Stimulated activated CD8-positive, alpha-beta memory T cell treated with anti-CD3 and anti-CD28 coated beads, Interleukin-4, amount 100 ng/mL, for 24 hours (primary cell): ENCODE data around the gene TMEM100.
A peak's percentile ranks its signal among the peaks of the same experiment; 100 is the strongest.

Experiments used
- DNase-seq: peaks from one replicate; pipeline ENCODE4 v3.0.0-alpha.2; 2020; ENCODE audit warnings: low read depth

The TMEM100 gene

DNA sequence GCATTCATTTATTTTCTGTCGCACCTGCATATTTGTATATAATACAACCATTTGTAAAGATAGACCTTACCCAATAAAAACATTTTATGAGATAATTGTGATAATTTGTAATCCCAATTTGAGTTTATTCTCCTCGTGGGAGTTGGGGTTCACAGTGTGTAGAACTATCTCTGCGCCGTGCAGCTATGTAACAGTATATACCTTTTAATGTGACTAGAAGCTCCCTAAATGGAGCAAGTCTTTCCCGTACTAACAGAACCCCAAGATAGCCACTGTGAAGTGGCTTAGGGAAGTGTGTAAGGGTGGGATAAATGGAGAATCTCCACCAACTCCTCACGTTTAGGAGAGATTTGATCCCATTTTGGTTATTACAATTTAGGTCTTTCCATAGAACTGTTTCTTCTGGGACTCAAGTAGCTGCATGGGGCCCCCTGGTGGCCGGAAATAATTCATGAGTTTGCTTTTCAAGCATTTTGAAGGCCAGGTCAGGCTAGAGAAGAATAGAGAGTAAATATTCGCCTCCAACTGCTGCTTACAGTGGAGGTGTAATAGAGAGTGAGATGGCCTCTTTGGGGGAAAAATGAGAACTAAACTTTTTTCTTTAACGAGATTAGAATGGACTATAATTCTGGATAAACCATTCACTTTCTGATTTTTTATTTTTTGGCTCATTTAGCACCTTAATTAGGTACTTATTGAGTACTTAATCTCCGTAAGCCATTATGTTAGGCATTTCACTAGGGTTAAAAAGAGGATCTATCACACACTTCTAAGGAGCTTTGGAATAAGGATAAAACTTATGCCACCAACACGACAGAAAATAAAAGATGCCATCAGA, 4.5 kb downstream of the TMEM100 start:
- peak; percentile 43 for DNase-seq

DNA sequence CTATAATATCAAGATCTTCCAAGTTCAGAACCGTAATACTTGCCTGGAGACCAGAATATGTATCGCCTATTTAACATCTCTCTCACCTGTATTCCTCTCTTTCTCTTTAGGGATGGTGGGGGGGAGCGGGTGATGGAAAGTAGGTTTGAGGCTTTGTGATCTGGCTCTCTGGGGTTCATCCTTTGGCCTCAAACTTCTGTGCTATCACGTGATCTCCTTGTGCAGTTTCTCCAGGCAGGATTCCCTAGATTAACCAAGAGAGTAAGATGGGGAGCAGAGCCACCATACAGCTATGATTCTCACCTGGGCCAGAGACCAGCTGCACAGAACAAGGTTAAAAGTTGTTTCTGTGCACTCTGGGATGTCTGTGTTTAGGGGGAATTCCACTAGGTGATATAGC, 5.2 kb downstream of the TMEM100 start:
- DNase-seq, result no peak

DNA sequence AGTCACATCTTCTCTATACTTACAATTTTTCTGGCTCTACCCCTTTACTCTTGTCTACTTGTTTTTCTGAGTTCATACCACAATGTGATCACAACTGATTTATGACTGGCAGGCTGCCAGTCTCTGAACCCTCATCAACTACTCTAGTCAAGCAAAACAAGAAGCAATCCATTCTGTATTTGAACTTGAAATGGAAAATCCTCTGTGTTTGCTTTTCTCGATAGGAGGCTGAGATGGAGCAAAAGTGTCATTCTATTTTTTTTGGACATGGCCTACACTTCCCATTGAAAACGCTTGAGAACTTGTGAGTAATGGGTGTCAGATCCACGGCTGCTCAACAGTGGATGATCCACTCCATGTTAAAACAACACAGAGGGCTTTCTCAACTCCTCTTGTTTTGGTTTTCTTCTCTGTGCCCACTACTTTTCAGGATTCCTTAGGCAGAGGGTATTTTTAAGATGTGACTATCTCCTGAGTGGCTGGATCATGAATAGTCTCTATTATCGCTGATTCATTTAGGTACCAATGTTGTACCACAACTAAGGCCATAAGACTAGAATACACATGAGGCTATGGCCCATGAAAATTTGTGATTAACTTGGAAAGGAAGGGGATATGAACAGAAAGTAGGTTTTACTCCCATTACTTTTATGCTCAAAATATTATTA, 11.7 kb downstream of the TMEM100 start:
- no peak for DNase-seq

DNA sequence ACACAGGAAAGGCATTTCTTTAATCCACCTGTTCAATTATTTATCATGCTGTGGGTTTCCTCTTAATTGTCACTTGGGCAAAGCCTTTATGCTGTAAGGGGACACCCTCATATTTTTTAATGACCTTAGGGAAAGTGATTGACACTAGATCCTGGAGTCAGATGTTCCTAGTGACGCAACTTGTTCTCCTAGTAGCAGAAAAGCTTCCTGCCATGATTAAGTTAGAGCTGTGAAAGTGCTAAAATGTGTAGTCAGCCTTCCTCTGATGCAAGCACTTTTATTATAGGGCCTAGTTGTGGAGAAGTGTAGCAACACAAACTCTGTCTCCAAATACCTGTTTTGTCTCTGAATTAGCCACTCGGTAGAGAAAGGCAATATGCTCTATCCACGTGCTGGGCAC, 12.3 kb downstream of the TMEM100 start:
- DNase-seq, result no peak

DNA sequence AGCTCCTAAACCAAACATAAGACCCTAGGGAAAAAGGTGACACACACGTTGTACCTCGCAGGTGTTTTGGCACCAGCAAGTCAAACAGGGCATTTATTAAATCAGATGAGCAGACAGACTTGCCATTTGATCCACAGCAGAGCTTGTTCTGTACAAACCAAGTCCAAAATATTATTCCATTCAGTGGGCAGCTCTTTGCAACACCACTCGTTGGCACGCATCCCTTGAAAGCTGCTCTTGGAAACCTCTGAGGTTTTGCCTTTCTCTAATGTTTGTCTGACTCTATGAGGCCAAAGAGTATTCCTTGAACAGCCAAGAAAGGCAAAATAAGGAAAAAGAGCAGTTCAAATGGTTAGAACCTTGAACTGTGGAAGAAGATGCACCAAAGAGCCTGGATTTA, 12.7 kb downstream of the TMEM100 start:
- DNase-seq, result no peak

DNA sequence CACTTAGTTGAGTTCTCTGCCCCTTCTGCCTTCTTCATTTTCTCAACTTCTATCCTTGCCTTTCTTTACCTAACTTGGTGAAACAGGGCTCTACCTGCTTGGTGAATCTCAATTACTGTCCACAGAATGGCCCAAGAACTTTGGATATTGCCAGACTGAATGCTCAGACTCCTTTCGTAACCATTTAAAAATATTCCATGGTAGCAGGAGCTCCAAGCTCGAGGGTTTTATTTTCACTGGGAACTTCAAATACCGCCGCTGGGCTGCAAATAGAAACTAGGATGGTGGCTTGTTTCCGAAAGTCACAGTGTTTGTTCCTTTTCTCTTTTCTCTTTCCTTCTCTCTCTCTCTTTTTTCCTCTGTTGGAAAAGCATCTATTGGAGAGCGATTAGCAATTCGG, 13.2 kb downstream of the TMEM100 start:
- DNase-seq, result no peak

DNA sequence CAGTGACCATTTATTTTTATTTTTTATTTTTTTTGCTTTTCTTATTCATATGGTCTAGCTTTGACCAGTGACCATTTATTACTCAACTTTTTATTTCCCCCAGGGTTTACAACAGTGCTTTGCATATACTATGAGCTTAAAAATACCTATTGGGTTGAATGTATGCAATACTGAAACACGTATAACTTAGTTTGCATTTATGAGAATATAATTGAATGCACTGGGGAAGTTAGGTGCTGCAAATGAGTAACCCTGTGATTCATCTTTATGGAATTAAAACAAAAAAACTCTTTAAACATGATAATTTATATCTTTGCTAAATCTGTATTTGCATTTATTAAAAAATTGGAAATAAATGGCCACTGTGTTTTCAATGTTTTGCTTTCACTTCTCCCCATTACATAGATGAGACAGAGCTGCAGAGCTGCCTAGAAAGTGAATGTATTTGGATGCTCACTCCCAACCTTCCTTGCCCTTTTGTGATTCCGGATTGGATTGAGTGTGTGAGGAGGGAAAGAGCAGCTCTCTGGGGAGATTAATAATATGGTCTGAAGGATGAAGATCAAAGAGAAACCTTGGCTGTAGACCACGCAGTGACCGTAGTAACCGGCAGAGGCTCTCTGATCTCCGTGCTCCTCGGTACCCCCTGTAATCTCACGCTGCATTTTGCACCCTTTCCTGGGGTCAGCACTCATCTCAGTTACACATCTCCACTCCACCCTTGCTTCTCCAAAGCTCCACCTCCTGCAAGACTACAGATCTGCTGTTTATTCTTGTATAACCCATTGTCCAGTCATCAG, 14.3 kb downstream of the TMEM100 start:
- no peak for DNase-seq

DNA sequence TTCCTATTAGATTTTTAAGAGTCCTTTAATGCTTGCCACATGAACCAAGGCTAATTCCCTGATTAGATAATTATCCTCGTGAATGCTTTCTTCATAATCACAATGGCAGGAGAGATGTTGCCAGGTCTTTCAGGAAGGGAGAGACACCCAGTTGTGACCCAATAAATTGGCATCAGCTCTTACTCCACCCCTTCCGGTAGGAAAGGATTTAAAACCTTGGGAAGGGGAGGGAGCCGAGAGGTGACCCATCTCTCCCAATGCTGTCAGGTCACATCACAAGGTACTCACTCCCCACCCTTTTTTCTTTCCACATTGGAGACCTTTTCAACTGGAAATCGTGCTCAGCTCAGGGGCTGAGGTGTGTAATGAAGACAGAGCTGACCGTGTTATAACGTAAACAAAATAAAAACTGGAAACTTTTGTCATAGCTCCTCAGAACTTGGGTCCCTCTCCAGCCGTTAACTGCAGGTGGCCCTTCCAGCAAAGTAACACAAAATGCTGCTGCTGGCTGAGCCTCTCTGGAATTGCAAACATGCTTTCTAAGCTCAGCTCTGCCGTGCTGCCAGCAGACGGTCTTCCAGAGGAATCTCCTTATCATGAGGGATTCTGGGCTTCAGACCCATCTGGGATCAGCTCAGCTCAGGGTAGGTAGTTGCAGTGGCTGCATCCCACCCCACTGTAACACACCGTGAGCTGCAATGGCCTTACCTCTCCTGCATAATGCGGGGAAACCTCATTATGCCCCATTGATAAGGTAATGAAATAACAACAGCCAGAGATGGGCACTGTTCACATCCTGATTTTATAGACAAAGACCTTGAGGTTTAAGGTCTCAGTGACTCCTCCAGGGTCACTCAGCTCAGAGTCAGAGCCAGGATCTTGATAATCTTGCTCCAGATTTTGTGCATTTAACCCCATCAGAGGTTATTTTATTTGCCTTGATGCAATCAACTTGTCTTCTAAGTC, 15.6 kb downstream of the TMEM100 start:
- DNase-seq, result no peak

DNA sequence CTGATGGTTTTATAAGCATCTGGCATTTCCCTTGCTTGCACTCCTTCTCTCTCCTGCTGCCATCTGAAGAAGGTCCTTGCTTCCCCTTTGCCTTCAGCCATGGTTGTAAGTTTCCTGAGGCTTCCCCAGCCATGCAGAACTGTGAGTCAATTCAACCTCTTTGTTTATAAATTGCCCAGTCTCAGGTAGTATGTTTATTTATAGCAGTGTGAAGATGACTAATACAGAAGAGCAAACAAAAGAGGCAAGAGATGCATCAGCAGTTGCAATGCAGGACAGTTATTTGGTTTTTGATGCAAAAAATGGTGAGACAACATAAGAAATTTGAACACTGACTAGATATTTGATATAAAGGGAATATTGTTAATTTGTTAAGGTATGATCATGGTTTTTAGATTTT, 16.8 kb downstream of the TMEM100 start:
- DNase-seq, result no peak

DNA sequence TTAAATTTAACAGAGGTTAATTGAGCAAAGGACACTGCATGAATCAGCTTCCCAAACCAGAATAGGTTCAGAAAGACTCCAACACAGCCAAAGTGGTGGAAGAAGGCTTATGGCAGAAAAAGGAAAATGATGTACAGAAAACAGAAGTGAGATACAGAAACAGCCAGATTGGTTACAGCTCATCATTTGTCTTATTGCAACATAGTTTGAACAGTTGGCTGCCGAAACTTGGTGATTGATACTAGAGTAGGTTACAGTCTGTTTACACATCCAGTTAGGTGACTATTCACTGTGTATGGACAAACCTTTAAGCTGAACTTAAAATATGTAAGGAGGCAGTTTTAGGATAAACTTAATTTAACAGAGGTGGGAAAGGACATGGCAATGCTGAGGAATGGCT, 18.3 kb downstream of the TMEM100 start:
- no peak for DNase-seq

DNA sequence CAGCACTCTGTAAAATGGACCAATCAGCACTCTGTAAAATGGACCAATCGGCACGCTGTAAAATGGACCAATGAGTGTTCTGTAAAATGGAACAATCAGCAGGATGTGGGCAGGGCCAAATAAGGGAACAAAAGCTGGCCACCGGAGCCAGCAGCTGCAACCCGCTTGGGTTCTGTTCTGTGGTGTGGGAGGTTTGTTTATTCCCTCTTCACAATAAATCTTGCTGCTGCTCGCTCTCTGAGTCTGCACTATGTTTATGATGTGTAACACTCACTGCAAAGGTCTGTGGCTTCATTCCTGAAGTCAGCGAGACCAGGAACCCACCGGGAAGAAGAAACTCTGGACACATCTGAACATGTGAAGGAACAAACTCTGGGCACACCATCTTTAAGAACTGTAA, 20.5 kb downstream of the TMEM100 start:
- DNase-seq, result no peak

DNA sequence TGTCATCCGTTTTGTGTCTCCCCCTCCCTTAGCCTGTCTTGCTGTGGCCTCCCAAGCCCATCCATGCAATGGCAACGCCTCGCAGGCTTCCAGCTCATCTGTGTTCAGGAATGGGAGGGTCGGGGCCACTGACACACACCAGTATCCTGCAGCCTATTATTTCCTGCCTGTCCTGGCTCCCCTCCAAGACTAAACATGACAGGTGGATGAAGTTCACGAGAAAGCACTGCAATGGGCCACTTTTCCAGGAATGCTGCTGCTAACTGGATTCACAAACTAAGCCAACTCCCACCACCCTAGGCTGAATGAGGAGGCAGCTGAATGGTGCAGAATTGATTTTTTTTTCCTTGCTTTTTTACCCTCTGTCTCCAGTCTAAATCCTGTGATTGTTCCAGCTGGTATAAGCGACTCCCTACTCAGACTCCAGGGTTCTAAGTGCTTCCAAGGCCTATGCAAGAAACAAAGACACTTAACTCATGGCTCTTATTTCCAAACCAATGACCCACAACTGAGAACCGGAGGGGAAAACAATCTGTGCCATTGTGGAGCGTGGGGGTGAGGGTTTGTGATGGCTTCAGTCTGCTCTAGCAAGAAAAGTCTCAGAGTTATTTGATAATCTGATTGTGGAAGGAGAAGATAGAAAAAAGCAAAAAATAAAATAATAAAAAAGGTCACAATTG, 23.3 kb downstream of the TMEM100 start:
- no peak for DNase-seq

DNA sequence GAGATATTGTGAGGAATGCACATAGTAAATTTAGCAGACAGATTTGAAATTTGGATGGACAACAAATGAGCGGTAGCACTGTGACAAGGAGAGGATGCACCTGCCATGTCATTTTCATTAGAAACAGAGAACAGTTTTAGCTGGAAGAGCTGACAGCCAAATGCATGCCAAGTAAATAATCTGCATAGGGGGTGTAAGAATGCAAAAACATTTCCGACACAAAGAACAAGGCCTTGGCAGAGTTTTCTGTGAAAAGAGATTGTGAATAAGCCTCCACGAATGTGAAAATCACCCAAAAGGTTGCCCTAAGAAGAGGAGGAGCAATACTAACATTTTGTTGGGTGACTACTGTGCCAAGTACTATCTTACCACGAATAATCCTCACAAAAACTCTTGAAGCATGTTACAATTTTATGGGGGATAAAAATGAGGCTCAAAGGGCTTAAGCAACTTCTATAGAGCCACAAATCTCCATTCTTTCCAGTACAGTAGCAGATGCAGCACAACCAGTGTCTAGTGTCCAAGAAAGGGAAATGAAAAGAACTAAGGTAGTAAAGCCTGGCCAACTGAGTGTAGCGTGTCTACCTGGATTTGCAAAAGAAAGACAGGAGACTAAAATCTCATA, 28.3 kb downstream of the TMEM100 start:
- no peak for DNase-seq

DNA sequence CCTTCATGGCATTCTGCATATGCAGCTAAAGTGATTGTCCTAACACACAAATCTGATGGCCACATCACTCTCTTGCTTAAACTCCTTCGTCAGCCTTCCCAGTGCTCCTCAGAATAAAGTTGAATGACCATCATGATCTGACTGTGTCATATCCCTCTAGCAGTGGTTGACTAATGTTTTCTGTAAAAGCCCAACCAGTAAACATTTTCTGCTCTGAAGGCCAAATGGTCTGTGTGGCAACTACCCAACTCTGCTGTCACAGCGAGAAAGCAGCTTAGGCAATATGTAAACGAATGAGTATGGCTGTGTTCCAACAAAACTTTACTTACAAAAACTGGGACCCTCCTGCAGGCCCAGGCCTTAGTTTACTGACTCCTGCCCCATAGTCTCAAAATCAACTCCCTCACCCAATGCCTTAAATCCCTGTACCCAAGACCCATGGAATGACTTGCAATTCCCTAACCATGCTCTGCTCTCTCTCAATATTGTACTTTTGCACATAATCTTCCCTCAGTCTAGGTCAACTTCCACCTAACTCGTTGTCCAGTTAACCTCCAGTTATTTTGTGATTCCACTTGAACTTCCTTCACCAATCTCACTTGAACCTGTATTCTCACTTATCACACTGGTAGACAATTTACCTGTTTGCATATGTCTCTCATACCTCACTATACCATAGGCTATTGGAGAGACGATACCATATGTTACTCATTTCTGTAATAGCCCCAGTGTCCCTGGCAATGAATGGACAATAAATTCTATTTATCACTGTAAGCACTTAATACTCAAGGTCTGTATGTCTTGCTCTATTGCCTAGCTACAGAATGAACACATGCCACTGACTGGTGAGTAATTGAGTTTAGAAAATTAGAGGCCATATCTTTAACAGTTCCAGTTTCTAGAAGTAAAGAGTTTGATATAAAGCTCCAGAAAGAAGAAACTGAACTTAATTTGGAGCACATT, 29.1 kb downstream of the TMEM100 start:
- no peak for DNase-seq

DNA sequence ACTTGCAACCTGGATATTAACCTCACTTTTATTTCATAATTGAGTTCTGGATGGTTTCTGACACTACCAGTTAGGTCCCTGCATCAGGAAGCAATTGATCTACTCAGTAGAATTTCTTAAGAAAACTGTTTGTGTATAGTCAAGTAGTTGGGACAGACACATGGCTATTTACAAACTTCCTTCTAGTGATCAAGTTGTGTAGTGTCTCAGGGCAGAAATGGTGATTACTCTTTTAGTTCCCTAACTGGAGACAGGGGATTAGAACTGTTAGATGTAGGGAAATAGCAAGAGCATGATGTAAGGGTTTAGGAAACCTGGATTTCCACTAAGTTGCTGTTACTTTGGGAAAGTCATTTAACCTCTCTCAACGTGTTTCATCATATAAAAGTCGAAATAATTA, 30.4 kb downstream of the TMEM100 start:
- no peak for DNase-seq

DNA sequence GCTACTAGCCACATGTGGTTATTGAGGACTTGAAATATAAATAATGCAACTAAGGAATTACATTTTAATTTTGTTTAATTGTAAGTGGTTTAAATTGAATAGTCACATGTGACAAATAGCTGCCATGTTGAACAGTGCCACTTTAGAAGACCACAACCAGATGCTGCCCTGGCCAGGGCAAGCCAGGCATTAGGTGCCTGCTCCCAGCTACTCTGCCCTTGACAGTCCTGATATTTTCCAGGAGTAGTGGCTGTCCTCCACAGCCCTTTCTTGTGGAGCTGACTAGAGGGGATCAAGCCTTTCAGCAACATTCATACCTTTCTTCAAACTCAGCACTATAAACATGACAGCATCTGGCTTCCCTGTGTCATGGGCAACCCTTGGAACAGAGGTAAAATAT, 31.0 kb downstream of the TMEM100 start:
- DNase-seq, result no peak

DNA sequence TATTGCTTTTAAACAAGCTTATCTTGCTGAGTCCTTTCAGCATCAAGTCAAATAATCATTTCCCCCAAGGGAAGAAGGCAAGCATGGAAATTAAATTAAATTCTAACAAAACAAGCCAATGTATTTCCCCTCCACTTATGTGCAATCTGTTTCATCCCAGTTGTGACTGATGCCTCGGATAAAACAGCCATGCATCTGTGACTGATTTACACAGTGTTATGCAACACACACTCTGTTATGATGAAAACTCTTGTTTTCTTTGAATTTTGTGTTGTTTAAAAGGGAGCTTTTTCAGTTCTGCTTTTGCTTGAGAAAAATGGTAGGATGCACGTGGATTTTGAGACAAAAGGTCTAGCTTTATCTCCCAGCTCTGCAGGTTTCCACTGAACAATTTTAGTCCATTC, 32.6 kb downstream of the TMEM100 start:
- DNase-seq, result no peak

DNA sequence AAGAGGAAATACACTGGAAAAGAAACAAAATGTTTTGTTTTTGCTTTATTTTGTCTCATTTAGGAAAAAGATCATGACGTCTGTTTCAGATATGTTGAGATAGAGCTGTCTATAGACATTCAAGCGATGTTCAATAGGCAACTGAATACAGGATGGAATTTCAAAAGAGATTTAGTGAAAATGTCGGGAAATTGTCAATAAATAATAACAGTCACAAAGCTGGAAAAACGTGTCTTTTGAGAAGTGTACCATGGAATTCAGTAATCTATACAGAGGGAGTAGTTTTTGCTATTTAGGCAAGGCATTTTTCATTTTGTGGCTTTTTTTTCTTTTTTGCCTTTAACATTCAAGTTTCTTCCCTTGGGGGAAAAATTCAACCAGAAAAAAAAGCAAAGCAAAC, 33.0 kb downstream of the TMEM100 start:
- no peak for DNase-seq

DNA sequence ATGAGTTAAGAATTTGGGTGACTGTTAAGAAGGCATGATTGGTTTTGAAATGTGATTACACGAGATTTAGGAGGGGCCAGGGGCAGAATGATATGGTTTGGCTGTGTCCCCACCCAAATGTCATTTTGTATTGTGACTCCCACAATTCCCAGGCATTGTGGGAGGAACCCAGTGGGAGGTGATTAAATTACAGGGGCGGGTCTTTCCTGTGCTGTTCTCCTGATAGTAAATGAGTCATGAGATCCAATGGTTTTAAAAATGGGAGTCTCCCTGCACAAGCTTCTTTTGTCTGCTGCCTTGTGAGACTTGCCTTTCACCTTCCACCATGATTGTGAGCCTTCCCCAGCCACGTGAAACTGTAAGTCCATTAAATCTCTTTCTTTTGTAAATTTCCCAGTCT, 34.6 kb downstream of the TMEM100 start:
- no peak for DNase-seq

DNA sequence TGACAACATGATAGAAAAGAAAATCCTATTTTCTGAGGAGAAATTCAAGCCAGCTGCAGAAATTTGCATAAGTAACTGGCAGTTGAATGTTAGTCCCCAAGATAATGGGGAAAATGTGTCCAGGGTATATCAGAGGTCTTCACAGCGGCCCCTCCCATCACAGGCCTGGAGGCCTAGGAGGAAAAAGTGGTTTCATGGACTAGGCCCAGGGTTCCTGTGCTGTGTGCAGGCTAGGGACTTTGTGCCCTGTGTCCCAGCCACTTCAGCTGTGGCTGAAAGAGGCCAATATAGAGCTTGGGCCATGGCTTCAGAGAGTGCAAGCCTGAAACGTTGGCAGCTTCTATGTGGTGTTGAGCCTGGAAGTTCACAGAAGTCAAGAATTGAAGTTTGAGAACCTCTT, 35.6 kb downstream of the TMEM100 start:
- no peak for DNase-seq
